Head of caudate nucleus (tissue), 42 donors: ENCODE data around the gene WDR27.
A peak's percentile ranks its signal among the peaks of the same experiment; 100 is the strongest.

Source experiments
- DNase-seq, 42 donors: peaks; one replicate each; pipeline versions ENCODE4 v3.0.0 to v3.0.0-alpha.2; 2020 to 2021; ENCODE audit warnings: mixed read lengths in 7 of 42
- intact Hi-C: fragments of 100-400 bp; cut with DNase I; formaldehyde crosslinking; loops from one replicate; pipeline ENCODE4 v1.15.0; 2022

Gene WDR27

GRCh38 chr6:169668203-169668847 is 33.5 kb downstream of the WDR27 start:
- intact Hi-C loops: no loop called here
- no peak for DNase-seq

GRCh38 chr6:169667716-169668115 is 34.1 kb downstream of the WDR27 start:
- DNase-seq: no peak

GRCh38 chr6:169666441-169666840 is 35.4 kb downstream of the WDR27 start:
- intact Hi-C loops: no loop called here
- DNase-seq: no peak

More at GRCh38 chr6:169667716-169668115, 34.1 kb downstream of the WDR27 start:
- intact Hi-C loops: no loop called here

DNA sequence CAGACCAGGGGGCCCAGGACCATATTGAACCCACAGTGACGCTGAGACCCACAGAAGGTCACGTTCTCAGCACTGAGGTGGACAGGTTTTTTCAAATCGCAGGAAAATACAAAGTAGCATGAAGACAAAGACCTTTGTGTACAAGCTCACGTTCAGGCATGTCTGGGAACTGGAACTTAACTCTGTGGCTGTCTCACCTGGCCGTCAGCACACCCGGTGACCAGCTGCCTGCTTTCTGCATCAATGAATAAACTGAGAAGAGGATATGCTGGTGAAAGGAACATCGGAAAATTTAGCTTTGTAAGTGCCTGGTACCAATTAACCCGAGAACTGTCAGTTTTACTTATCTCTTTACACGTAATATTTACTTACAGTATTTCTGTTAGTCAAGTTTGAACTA is 36.5 kb downstream of the WDR27 start:
- DNase-seq: no peak
- intact Hi-C loops: no loop called here

DNA sequence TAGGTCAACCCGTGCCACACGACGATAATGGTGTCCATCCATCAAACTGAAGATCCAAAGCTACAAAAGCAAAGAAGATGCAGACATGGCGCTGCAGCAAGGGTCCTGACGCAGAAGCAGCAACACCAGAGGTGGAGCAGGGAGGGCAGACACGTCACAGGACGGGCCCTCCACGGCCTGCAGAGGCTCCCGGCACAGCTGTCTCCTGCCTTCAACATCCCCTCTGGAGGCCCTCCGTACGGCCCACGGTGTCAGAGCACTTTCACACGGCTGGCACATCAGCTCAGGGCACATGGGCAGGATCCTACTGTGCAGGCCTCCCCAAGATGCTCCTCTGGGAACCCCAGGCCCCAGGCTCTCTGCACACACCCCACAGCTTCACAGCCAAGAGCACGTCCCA is 37.6 kb downstream of the WDR27 start:
- intact Hi-C loops: no loop called here
- DNase-seq: no peak

DNA sequence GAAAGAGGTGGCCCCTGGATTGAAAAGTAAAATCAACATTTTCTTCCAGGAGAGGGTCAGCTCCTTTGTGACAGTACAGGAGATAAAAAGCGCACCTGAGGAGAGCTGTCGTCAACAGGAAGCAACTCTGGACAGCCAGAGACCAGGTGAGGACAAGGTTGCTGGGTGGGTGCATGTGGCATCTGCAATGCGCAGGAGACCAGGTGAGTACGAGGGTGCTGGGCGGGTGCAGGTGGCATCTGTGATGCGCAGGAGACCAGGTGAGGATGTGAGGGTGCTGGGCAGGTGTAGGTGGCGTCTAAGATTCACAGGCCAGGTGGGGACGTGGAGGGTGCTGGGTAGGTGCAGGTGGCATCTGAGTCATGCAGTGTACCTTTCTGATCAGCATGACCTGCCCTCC is 38.4 kb downstream of the WDR27 start:
- intact Hi-C loops: no loop called here
- no peak for DNase-seq

GRCh38 chr6:169661391-169661756 is 40.5 kb downstream of the WDR27 start:
- no peak for DNase-seq

GRCh38 chr6:169660751-169661390 is 41.0 kb downstream of the WDR27 start:
- no peak for DNase-seq
- intact Hi-C loops: no loop called here

More at GRCh38 chr6:169661391-169661756, 40.5 kb downstream of the WDR27 start:
- intact Hi-C loops: no loop called here

DNA sequence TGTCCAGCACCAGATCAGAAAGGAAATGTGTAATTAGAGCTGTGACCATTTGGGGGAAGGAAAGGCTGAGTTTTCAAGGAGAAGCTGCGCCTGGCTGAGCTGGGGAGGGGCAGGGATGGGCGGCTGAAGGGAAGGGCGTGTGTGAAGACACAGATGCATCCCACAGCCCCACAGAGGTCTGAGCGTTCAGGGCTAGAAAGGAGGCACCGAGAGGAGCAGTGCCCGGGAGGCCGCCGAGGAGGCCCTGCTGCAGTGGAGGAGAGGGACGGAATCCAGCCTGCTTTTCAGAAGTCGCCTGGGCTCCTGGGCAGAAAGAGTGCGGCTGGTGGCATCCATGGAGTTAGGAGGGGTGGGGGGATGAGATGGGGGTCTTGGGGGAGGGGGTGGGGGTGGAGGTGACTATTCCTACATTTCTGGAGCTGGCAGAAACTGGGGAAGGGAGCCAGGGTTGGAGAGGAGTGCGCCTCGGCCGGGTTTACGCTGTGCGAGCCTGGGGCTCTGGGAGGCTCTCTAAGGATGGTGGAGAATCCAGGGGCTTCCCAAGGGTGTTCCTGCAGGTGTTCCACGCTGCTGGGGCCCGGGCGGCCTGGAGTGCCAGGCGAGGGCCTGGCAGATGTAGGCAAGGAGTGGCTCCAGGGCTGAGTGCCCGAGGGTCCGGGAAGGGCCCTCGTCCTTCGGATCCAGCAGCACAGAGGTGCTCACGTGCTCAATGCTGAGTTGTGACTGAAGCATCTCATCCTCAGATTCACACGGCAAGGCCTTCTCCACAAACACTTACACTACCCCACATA is 41.8 kb downstream of the WDR27 start:
- intact Hi-C loops: no loop called here
- DNase-seq: no peak

- no peak for DNase-seq
- intact Hi-C loops: no loop called here
These were observed 44.6 kb downstream of the WDR27 start for GRCh38 chr6:169657284-169657610.

- DNase-seq: no peak
- intact Hi-C loops: no loop called here
These were observed 45.1 kb downstream of the WDR27 start for GRCh38 chr6:169656546-169657283.

- peak in 40 of 42 donors; percentile 25 to 90 (median 72) for DNase-seq
- intact Hi-C loops: no loop called here
These were observed 47.0 kb downstream of the WDR27 start for GRCh38 chr6:169654598-169655391.

- intact Hi-C loops: no loop called here
These were observed 48.1 kb downstream of the WDR27 start for GRCh38 chr6:169653691-169654090.

GRCh38 chr6:169652896-169653295 is 48.9 kb downstream of the WDR27 start:
- DNase-seq: no peak
- intact Hi-C loops: no loop called here

More at GRCh38 chr6:169653691-169654090, 48.1 kb downstream of the WDR27 start:
- DNase-seq: no peak

DNA sequence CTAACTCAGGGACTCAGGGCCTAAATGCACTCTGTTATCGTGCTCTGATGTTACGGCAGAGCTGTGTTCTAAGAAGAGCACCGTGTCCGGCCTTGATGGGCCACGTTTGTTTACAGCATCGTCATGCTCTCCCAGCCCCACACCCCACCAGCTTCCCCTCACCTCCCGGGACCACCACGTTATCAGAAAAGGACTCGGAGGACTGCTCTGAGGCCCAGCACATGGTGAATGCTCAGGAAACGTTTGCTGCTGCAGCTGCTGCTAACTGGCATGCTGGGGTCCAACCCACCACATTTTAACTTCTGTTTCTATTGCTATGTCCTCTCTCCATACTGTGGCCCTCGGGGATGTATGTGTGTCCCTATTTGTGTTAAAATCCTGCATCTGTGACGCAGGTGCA is 50.3 kb downstream of the WDR27 start:
- DNase-seq: no peak
- intact Hi-C loops: no loop called here

DNA sequence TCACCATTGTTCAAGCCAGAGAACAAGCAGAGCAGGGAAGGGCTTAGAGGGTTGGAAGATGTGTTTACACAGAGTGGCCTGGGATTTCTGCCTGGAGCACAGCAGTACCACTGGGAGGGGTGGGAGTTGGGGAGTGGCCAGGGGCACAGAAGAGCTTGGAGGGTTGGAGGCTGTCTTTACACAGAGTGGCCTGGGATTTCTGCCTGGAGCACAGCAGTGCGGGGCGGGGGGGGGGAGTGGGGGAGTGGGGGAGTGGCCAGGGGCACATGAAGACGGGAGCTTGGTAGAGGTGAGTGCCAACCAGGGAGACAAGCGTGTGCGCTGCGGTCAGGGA is 50.9 kb downstream of the WDR27 start:
- no peak for DNase-seq

DNA sequence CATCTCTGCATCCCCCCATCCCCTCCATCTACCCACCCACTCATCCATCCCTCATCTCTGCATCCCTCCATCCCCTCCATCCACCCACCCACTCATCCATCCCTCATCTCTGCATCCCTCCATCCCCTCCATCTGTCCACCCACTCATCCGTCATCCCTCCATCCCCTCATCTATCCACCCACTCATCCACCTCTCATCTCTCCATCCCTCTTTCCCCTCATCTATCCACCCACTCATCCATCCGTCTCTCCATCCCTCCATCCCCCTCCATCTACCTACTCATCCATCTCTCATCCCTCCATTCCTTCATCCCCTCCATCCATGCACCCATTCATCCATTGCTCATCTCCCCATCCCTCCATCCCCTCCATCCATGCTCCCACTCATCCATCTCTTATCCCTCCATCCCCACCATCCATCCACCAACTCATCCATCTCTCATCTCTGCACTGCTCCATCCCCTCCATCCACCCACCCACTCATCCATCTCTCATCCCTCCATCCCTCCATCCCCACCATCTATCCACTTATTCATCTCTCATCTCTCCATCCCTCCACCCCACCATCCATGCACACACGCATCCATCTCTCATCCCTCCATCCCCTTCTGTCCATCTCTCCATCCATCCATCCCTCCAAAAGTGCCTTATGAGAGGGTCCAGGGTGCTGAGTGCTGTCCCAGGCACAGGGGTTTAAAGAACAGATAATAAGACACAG is 51.4 kb downstream of the WDR27 start:
- DNase-seq: no peak
- intact Hi-C loops: no loop called here

More for the DNA sequence above, 50.9 kb downstream of the WDR27 start:
- intact Hi-C loops: no loop called here

DNA sequence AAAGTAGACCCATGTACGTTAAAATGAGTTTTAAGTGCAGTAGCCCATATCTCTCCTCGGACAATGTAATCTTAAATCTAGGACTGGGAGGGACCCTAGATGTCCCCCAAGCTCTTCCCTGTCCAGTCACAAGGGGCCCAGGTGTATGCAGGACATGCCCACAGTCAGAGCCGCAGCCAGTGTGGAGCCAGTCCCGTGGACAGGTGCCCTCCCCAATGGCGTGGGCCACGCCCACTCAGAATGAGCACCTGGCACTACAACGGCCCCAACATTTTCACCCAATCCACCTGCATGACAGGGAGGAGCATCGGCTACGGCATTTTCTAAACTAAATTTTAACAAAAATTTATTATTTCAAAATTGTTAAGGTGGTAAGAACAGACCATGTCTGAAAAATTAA is 53.2 kb downstream of the WDR27 start:
- intact Hi-C loops: no loop called here
- DNase-seq: no peak
